ENCODE results near the gene ERP27. TPM values are rescaled to one million over a fixed set of nuclear protein-coding genes. Genes with fewer than 3 reads are reported as not detected.
A peak's percentile ranks its signal among the peaks of the same experiment; 100 is the strongest.

The ERP27 gene
- polyA plus RNA-seq, 1 of the 3 experiments (the other 2 are of a cell fraction): 0.64 TPM

DNA sequence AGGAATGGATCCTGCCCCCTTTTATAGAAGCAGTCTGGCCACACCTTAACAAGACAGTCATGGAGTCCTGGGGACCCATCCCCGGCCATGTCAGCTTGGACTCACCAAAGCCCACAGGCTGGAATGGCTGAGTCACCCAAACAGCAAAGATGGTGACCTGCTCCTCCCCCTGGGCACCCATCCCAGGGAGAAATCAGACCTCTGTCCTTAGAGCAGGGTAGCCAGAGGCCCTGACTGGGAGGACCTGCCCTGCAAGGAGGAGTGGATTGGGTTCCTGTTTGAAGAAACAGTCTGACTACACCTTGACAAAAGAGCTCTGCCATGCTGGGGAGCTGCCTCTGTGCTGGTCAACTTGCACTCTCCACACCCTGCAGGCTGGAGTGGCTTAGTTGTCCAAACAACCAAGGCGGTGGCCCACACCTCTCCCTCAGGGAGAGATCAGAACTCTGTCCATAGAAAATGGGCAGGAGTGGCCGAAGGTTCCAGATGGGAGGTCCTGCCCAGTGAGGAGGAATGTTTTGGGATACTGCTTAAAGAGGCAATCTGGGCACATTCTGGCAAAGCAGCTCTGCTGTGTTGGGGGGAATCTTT is 69.3 kb downstream of the ERP27 start:
- no peak for DNase-seq
- Histone ChIP-seq H3K36me3 (replicated peaks in 1 of 2; ENCODE audit: control insufficient read depth in 1 of 2, insufficient read depth in 2 of 2, low read length in 1 of 2) (no peaks in the 10 kb centered on the region), H3K4me1 (ENCODE audit: control insufficient read depth in 1 of 2, insufficient read depth in 2 of 2, low read depth in 1 of 2, low read length in 1 of 2) (no peaks in the 10 kb centered on the region; a peak in 1 of 4 replicates), H3K9me2 (no peaks in the 10 kb centered on the region), H3K27me3 (ENCODE audit: insufficient read depth) (no peaks in the 10 kb centered on the region), H3K4me2 (no peak overlapping the region), H3F3A (replicated peaks; ENCODE audit: insufficient read depth) (no peaks in the 10 kb centered on the region), H3K79me2 (ENCODE audit: insufficient read depth) (no peaks in the 10 kb centered on the region), H3K9me3 (no peaks in the 10 kb centered on the region), H4K20me1 (ENCODE audit: insufficient read depth) (no peaks in the 10 kb centered on the region), H2AFZ (ENCODE audit: low read depth) (0 out of 2 replicates have a peak overlapping the region, but pooled peaks have one; percentile 16), H3K4me3 (ENCODE audit: low read depth in 2 of 2, low read length in 1 of 2) (no peak overlapping the region), H3K9ac (no peak overlapping the region), H3K27ac (ENCODE audit: low read depth in 2 of 2, low read length in 1 of 2) (no peak overlapping the region)
- ChIA-PET POLR2A (no interaction called here), CTCF (interaction anchor here (0.5 kb wide), 1 partner anchor 22 kb away, joined by 4 read pairs; no protein-coding TSS in a partner anchor)
- 67% methylated on average over 1 of the region's 3 CpGs for WGBS (ENCODE audit: low lambda C conversion rate)
- TF ChIP-seq CTCF (IDR thresholded peaks at IDR 0.05) (no peak), GABPA (IDR thresholded peaks at IDR 0.05; ENCODE audit: low read depth) (no peak), NFIC (IDR thresholded peaks at IDR 0.05; ENCODE audit: borderline replicate concordance) (no peak), POLR2AphosphoS5 (IDR thresholded peaks at IDR 0.05; ENCODE audit: low read depth, low read length) (no peak), FOSL2 (IDR thresholded peaks at IDR 0.05; ENCODE audit: borderline replicate concordance, low read depth) (no peak), RCOR1 (IDR thresholded peaks at IDR 0.05; ENCODE audit: low read length) (no peak), SMC3 (IDR thresholded peaks at IDR 0.05; ENCODE audit: low read depth, low read length) (no peak), RXRA (IDR thresholded peaks at IDR 0.05; ENCODE audit: borderline replicate concordance, low read depth) (no peak), JUND (IDR thresholded peaks at IDR 0.05) (no peak), RAD21 (IDR thresholded peaks at IDR 0.05; ENCODE audit: low read length) (no peak), EZH2phosphoT487 (IDR thresholded peaks at IDR 0.05; ENCODE audit: borderline replicate concordance, low read depth) (no peak), RFX5 (IDR thresholded peaks at IDR 0.05; ENCODE audit: low read length) (no peak), NRF1 (IDR thresholded peaks at IDR 0.05; ENCODE audit: low read depth, low read length) (no peak), EP300 (IDR thresholded peaks at IDR 0.05; ENCODE audit: borderline replicate concordance in 1 of 2, low read depth in 1 of 2, low read length in 1 of 2) (no peak)
- TF ChIP-seq, protein P1, sequence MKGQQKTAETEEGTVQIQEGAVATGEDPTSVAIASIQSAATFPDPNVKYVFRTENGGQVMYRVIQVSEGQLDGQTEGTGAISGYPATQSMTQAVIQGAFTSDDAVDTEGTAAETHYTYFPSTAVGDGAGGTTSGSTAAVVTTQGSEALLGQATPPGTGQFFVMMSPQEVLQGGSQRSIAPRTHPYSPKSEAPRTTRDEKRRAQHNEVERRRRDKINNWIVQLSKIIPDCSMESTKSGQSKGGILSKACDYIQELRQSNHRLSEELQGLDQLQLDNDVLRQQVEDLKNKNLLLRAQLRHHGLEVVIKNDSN (IDR thresholded peaks at IDR 0.05; ENCODE audit: borderline replicate concordance, low read depth): no peak

Other genes with a start within 250 kb of the ERP27 start
- gene GUCY2C, start 241.9 kb downstream of the ERP27 start, polyA plus RNA-seq (2012; rRNA removed): not detected in 2 replicates
- 14.7 and 18.7 TPM in 2 replicates for gene WBP11, start 135.1 kb downstream of the ERP27 start, polyA plus RNA-seq (2012; rRNA removed)
- 0.87 and 1.0 TPM in 2 replicates for gene C12orf60, start 134.9 kb downstream of the ERP27 start, polyA plus RNA-seq (2012; rRNA removed)
- 0.03 and 0.18 TPM in 2 replicates for gene SMCO3, start 124.4 kb downstream of the ERP27 start, polyA plus RNA-seq (2012; rRNA removed)
- not detected in 2 replicates for gene ART4, start 95.0 kb downstream of the ERP27 start, polyA plus RNA-seq (2012; rRNA removed)
- gene MGP, start 52.7 kb downstream of the ERP27 start, polyA plus RNA-seq (2012; rRNA removed): 76.2 and 109 TPM in 2 replicates
- gene ARHGDIB, start 23.1 kb upstream of the ERP27 start, polyA plus RNA-seq (2012; rRNA removed): 362 and 393 TPM in 2 replicates
- gene PDE6H, start 34.5 kb upstream of the ERP27 start, polyA plus RNA-seq (2012; rRNA removed): not detected in 2 replicates